HepG2 (cell line): ENCODE measurements around the gene SLC16A5. TPM values are rescaled to one million over a fixed set of nuclear protein-coding genes. Genes with fewer than 3 reads are reported as not detected.
A peak's percentile ranks its signal among the peaks of the same experiment; 100 is the strongest.

Experiments
- FOXJ3 ChIP-seq: sonication (generic); formaldehyde crosslinking; IDR thresholded peaks from 2 replicates; pipeline ENCODE4 v1.4.0; 2020; ENCODE audit warnings: missing genetic modification reagents, mild to moderate bottlenecking, borderline replicate concordance
- KDM3A ChIP-seq: IDR thresholded peaks from 2 replicates; pipeline ENCODE4 v1.6.1; 2018; ENCODE audit warnings: low read depth, missing compliant biosample characterization
- KMT2B ChIP-seq: IDR thresholded peaks from 2 replicates; pipeline ENCODE4 v1.6.1; 2016; ENCODE audit warnings: missing genetic modification reagents, missing compliant biosample characterization
- MAFG ChIP-seq: sonication (generic); formaldehyde crosslinking; IDR thresholded peaks from 2 replicates; pipeline ENCODE4 v1.5.1; 2020; ENCODE audit warnings: mild to moderate bottlenecking, missing genetic modification reagents
- RBM39 ChIP-seq: fragments of 200-400 bp; formaldehyde crosslinking; IDR thresholded peaks from one replicate; pipeline ENCODE4 v1.6.1; 2018; ENCODE audit warnings: antibody characterized with exemption, mild to moderate bottlenecking, low read depth, low read length; ENCODE audit not compliant: poor library complexity, severe bottlenecking
- SIN3A ChIP-seq: IDR thresholded peaks from 2 replicates; pipeline ENCODE4 v1.6.1; 2011; ENCODE audit warnings: low read depth, mild to moderate bottlenecking, control low read depth, low read length, borderline replicate concordance
- ZBTB14 ChIP-seq: sonication (generic); formaldehyde crosslinking; IDR thresholded peaks from 2 replicates; pipeline ENCODE4 v1.4.0; 2020; ENCODE audit warnings: missing genetic modification reagents
- ZBTB8A ChIP-seq: sonication (generic); formaldehyde crosslinking; IDR thresholded peaks from 2 replicates; pipeline ENCODE4 v1.4.0; 2020; ENCODE audit warnings: mild to moderate bottlenecking, low read depth, missing genetic modification reagents, borderline replicate concordance
- ZC3H13 ChIP-seq: sonication (generic); formaldehyde crosslinking; IDR thresholded peaks from 2 replicates; pipeline ENCODE4 v1.8.1; 2023; ENCODE audit warnings: mild to moderate bottlenecking, missing genetic modification reagents, moderate library complexity
- ZFX ChIP-seq: sonication (generic); formaldehyde crosslinking; IDR thresholded peaks from 2 replicates; pipeline ENCODE4 v1.4.0; 2020; ENCODE audit warnings: mild to moderate bottlenecking, low read depth, missing genetic modification reagents, moderate library complexity
- ZMYM4 ChIP-seq: sonication (generic); formaldehyde crosslinking; IDR thresholded peaks from 2 replicates; pipeline ENCODE4 v1.8.1; 2023; ENCODE audit warnings: mild to moderate bottlenecking, missing genetic modification reagents
- ZNF142 ChIP-seq: sonication (generic); formaldehyde crosslinking; IDR thresholded peaks from 2 replicates; pipeline ENCODE4 v1.4.0; 2020; ENCODE audit warnings: missing genetic modification reagents
- ZNF232 ChIP-seq: sonication (generic); formaldehyde crosslinking; IDR thresholded peaks from 2 replicates; pipeline ENCODE4 v1.4.0; 2020; ENCODE audit warnings: missing genetic modification reagents, borderline replicate concordance
- ZNF263 ChIP-seq: sonication (generic); formaldehyde crosslinking; IDR thresholded peaks from 2 replicates; pipeline ENCODE4 v1.4.0; 2020; ENCODE audit warnings: missing genetic modification reagents
- ZNF44 ChIP-seq: sonication (generic); formaldehyde crosslinking; IDR thresholded peaks from 2 replicates; pipeline ENCODE4 v1.5.1; 2020; ENCODE audit warnings: mild to moderate bottlenecking, missing genetic modification reagents
- ZNF468 ChIP-seq: sonication (generic); formaldehyde crosslinking; IDR thresholded peaks from 2 replicates; pipeline ENCODE4 v1.8.0; 2022; ENCODE audit warnings: mild to moderate bottlenecking, moderate library complexity, missing genetic modification reagents
- ZNF589 ChIP-seq: sonication (generic); formaldehyde crosslinking; conservative IDR thresholded peaks from 2 replicates; pipeline ENCODE4 v1.8.0; 2022; ENCODE audit warnings: mild to moderate bottlenecking, moderate library complexity, missing genetic modification reagents
- ZNF616 ChIP-seq: sonication (generic); formaldehyde crosslinking; IDR thresholded peaks from 2 replicates; pipeline ENCODE4 v1.5.0; 2020; ENCODE audit warnings: low read depth, mild to moderate bottlenecking, missing genetic modification reagents
- ZNF780A ChIP-seq: sonication (generic); formaldehyde crosslinking; IDR thresholded peaks from 2 replicates; pipeline ENCODE4 v1.8.0; 2022; ENCODE audit warnings: mild to moderate bottlenecking, missing genetic modification reagents, moderate library complexity
- ZNF800 ChIP-seq: sonication (generic); formaldehyde crosslinking; IDR thresholded peaks from 2 replicates; pipeline ENCODE4 v1.4.0; 2020; ENCODE audit warnings: missing genetic modification reagents
- ZSCAN21 ChIP-seq: sonication (generic); formaldehyde crosslinking; IDR thresholded peaks from 2 replicates; pipeline ENCODE4 v1.8.0; 2022; ENCODE audit warnings: mild to moderate bottlenecking, missing genetic modification reagents, moderate library complexity, borderline replicate concordance
- polyA plus RNA-seq, 8 experiments: library from polyadenylated mRNA; depleted of rRNA in 3 of 8; stranded (reverse) in 7 of 8; unstranded in 1 of 8; fragments of >200 nt; fragmentation: Illumina TruSeq in 4 of 8; extraction: Trizol in 4 of 8; gene quantifications; 2 replicates each; pipeline versions ENCODE4 v1.2.1 to v1.2.3, GENCODE V29; 2011 to 2016; ENCODE audit warnings: low read depth in 4 of 8, missing spikeins in 1 of 8, mixed read lengths in 1 of 8; ENCODE audit not compliant: insufficient read depth in 1 of 8
- total RNA-seq, 5 experiments: library from RNA; depleted of rRNA; stranded (reverse); fragments of >200 nt; fragmentation: Illumina TruSeq; extraction: Trizol; gene quantifications; 2 replicates each; pipeline ENCODE4 v1.2.3, GENCODE V29; 2016; ENCODE audit warnings: low read depth in 1 of 5

The SLC16A5 gene
- total and polyA plus RNA-seq, 2 of the 13 experiments (the other 11 are each of a cell fraction or from before 2014, with no cell fraction given) = 0.69 to 5.6 TPM

GRCh38 chr17:75047398-75048098, 40.2 kb upstream of the SLC16A5 start (continued):
- TF ChIP-seq ZNF800 (CRISPR knock-in tag) (no peak), ZNF616 (CRISPR knock-in tag) (no peak), ZNF780A (CRISPR knock-in tag) (no peak), ZBTB8A (no peak), ZNF468 (CRISPR knock-in tag) (0 out of 2 replicates have a peak, but pooled peaks have one; percentile 48), ZFX (CRISPR knock-in tag) (no peak), ZC3H13 (0 out of 2 replicates have a peak, but pooled peaks have one; percentile 12), ZSCAN21 (CRISPR knock-in tag) (peak; percentile 12; the same call in 1 of the 2 replicates), KMT2B (CRISPR knock-in tag) (no peak), ZNF142 (CRISPR knock-in tag) (no peak), ZNF589 (CRISPR knock-in tag) (no peak), FOXJ3 (no peak), ZNF44 (no peak), ZMYM4 (CRISPR knock-in tag) (0 out of 2 replicates have a peak, but pooled peaks have one; percentile 10), KDM3A (no peak), ZNF263 (CRISPR knock-in tag) (peak; percentile 10; the same call in 1 of the 2 replicates), RBM39 (no peak), ZBTB14 (CRISPR knock-in tag) (peak; percentile 19; the same call in 1 of the 2 replicates), ZNF232 (peak; percentile 70; the same call in 1 of the 2 replicates), SIN3A (peak; percentile 6; the same call in 1 of the 2 replicates), MAFG (CRISPR knock-in tag) (no peak)
